LNCaP clone FGC (cell line): ENCODE measurements around the gene ARSB.
A peak's percentile ranks its signal among the peaks of the same experiment; 100 is the strongest.
"Not testable (repeated sequence)": the region's sequence is repeated elsewhere in the genome, so short reads cannot be mapped to it uniquely, and the experiment has no call there.

Experiments used
- DNase-seq: peaks from one replicate; pipeline ENCODE4 v3.0.0-alpha.2; 2011; ENCODE audit warnings: low read depth
- H3K4me3 ChIP-seq: 2 replicates; pipeline ENCODE4 v1.5.1; 2011; ENCODE audit warnings: mild to moderate bottlenecking, low read depth, low read length, control low read depth
- CTCF ChIP-seq: IDR thresholded peaks from 2 replicates; pipeline ENCODE4 v1.5.1; 2012; ENCODE audit warnings: mild to moderate bottlenecking; ENCODE audit not compliant: control insufficient read depth, insufficient read depth; ENCODE audit errors: extremely low read depth

ARSB gene

GRCh38 chr5:78741019-78741418 lies 244.1 kb downstream of the ARSB start:
- TF ChIP-seq CTCF: no peak
- no peak for DNase-seq
- no peak overlapping the region for H3K4me3 ChIP-seq

GRCh38 chr5:78738693-78739300 lies 246.3 kb downstream of the ARSB start:
- no peak overlapping the region for H3K4me3 ChIP-seq
- peak; percentile 72 for DNase-seq
- 0 out of 2 replicates have a peak, but pooled peaks have one; percentile 22 for TF ChIP-seq CTCF

GRCh38 chr5:78738104-78738503 lies 247.0 kb downstream of the ARSB start:
- no peak overlapping the region for H3K4me3 ChIP-seq
- TF ChIP-seq CTCF: no peak
- no peak for DNase-seq

- no peak for DNase-seq
- no peak overlapping the region for H3K4me3 ChIP-seq
- TF ChIP-seq CTCF: no peak
These were observed 249.2 kb downstream of the ARSB start for GRCh38 chr5:78735834-78736463.

GRCh38 chr5:78734950-78735349 lies 250.2 kb downstream of the ARSB start:
- no peak overlapping the region for H3K4me3 ChIP-seq
- DNase-seq: no peak
- TF ChIP-seq CTCF: no peak

GRCh38 chr5:78734094-78734845 lies 250.8 kb downstream of the ARSB start:
- no peak overlapping the region for H3K4me3 ChIP-seq
- TF ChIP-seq CTCF: no peak
- no peak for DNase-seq

GRCh38 chr5:78732721-78733120 lies 252.4 kb downstream of the ARSB start:
- not testable (repeated sequence) for H3K4me3 ChIP-seq, DNase-seq
